SIG-M5 treated with dmso at 0.1 percent for 504 hours (cell line): Measurements from ENCODE around the gene DPYD.

Source experiments
- DNase-seq: peaks from one replicate; lab custom pipeline; 2025; ENCODE audit not compliant: unreplicated experiment; lab: John Stamatoyannopoulos, UW

Gene DPYD

DNA sequence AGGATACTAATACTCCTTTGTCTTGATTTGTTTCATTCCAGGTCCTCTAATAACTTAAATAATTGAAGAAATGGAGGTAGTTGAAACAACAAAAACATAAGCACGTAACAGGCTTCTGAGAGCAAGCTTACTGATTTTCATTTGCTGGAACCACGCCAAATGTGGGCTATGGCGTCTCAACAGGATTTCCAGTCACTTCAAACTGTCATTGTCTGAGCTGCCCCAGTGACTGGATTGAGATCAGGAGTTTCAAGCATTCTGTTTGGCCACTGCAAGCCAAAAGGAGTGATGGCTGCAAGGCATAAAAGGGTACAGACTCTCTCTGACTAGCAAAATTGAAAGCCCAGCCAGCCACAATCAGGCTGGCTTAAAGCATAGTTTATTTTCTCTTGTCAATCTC is 289.9 kb downstream of the DPYD start:
- DNase-seq, result no peak

DNA sequence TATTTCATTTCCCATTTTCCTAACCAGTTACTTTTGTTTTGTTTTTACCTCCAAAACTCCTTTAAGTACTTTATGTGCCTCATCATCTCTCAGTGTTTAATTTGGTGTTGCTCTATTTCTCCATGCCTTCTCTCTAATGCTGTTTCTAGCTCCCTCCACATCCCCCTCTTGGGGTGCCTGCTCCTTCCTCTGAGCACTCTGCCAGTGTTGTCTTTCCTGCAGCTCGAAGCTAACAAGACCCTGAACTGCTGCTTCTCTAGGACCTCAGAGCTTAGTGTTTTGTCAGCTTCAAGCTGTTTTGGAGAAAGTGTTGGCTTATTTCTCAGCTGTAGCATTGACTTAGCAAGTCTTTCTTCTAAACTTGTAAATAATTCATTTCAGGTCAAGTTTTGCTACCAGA is 290.6 kb downstream of the DPYD start:
- DNase-seq, result no peak

DNA sequence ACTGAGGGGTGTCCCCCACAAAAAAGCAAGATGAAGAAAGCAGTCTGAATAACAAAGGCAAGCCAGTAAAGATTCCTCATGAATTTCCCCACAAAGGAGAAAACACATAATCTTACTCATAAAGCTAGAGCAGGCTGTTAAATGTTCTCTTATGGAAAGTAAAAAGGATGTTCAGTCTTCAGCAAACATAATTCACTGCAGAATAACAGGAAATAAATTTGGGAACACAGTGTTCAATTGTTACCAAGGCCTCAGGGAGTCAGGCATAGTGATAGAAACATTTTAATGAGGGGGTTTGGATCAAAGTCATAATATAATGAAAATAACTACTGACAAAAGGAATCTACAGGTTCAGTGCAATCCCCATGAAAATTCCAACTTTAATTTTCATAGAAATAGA is 297.6 kb downstream of the DPYD start:
- DNase-seq, result no peak

DNA sequence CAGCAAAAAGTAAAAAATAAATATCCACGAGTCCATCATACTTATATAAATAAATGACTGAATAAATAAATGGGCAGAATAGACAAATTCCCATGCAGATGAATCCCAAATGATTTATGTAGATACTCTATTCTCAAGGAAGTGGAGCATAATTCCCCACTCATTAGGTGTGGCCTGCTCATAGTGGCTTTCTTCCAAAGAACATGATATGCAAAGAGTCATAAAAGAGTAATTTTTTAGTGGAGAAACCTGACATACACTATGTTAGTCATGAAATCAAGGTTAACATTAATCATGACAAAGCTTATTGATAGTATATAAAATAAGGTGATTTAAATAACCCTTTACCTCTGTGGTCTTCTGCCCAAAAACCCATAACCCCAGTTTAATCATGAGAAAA is 298.9 kb downstream of the DPYD start:
- DNase-seq, result no peak

DNA sequence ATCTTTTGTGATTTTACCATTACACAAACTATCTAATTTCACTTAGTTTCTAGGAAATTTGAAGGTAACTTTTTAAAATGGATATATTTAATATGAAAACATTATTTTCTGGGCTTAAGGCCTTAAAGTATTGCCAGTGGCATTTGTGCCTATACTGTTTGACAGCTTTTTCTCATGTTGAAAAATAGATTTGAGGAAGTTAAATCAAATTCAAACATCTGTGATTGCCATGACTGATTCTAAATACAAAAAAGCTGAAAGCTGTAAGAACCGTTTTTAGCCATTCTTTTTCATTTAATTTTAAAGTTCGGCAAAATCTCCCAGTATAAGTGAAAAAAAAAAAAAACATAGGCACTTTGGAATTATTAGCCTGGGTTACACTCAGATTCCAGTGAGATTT is 301.1 kb downstream of the DPYD start:
- no peak for DNase-seq

DNA sequence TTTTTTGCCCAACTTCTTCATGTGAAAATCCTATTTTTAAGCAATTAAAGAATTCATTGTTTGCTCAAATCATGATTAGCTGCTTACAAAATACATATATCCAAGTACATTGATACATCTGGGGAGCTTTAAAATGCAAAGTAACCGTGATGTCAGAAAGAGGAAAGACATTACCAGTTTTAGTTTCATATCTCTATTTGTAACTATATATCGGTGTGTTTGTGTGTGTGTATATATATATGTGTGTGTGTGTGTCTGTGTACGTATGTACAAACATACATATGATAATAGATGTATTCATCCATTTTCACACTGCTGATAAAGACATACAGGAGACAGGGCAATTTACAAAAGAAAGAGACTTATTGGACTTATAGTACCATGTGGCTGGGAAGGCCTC is 310.1 kb downstream of the DPYD start:
- DNase-seq, result no peak

DNA sequence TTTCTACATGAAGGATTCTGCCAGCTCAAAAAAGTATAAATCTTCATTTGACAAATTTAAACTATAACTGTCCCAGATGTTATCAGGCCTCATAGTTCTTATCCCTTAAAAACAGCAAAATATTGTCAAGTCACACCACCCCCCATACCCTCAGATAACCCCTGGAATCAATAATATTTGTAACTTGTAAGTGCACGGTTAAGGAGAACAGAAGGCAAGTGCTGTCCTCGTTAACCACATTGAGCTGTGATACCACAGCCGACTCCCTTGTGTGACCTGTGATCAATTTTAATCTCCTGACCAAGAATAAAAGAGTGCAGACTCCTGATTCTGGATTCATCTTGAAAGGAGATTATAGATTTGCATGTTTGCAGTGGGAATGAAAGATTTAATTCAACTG is 310.7 kb downstream of the DPYD start:
- no peak for DNase-seq

DNA sequence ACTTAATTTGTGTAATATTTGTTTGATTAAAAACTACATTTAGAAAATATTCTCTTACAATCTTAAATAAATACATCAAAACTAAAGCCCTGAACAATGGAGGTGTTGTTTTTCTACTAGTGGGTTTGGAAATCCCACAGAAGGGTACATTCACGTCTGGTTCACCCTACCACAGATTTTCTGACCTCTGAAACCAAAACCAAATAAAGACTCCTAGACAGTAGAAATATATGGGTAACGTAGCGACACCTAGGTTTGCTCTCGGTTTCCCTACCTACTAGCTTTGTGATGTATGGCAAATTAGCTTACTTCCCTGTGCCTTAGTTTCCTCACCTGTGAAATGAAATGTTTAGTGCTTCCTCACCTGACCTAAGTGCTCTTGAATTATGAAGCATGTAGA is 312.6 kb downstream of the DPYD start:
- DNase-seq, result no peak

DNA sequence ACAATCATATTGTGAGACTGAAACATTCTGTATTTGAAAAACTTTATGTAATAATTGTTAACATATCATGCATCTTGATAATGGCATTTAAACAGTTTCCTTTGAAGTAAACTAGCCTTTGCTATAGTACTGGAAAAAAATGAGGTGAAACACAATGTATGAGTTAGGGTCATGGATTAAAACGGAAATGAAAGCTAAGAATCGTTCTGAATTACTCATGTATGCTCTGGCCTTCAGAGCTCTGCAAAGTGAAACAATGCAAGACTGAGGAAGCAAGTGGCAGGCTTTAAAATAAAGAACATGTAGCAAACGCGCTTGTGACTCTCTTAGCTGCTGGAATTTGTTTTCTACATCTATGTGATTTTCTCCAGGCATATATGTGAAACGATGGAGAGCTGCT is 317.1 kb downstream of the DPYD start:
- DNase-seq, result no peak

DNA sequence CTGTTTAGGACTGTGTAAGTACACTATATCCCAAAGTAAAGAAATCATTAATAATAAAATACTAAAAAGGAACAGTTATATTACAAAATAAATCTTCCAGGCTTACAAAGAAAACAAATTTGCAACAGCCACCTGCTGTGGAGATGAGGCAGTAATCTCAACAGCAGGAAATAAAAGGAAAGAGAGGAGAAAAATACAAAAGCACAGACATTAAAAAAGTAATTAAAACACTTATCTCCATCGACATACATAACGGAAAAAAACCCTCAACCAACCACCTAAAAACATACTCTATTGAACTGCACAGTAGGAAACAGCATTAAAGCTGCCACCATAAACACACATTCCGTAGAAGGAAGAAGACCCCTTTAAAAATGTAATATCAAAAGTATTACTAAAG is 317.6 kb downstream of the DPYD start:
- no peak for DNase-seq

DNA sequence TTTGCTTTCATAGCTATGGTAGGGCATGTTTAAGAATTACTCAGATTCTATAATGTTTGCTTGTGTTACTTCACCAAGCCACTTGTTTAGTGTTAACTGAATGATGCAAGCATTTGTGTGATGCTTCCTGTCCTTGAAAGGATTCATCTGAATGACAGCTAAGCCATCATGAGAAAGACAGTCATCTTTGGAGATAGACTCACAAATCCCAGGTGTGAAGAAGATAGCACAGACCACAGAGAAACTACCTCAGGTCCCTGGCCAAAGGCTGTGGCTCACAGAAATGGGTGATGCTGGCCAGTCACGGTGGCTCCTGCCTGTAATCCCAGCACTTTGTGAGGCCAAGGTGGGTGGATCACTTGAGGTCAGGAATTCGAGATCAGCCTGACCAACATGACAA is 321.4 kb downstream of the DPYD start:
- DNase-seq, result no peak

DNA sequence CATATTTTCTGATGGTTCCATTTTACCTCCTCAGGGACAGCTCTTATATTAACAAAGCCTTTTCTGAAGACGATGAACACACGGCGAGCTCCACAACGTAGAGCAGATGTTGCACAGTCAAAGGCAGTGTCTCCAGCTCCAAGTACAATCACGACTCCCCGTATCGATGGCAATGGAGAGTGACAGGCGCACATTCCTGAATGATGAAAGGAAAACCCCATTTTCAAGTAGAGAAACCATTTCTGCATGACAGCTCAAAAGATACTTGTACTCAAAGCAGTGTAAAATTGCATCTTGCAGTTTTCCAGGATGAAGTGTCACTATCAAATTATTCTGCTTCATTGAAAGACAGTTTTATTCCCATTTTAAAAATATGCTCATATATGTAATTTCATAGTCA is 327.6 kb downstream of the DPYD start:
- DNase-seq, result no peak

DNA sequence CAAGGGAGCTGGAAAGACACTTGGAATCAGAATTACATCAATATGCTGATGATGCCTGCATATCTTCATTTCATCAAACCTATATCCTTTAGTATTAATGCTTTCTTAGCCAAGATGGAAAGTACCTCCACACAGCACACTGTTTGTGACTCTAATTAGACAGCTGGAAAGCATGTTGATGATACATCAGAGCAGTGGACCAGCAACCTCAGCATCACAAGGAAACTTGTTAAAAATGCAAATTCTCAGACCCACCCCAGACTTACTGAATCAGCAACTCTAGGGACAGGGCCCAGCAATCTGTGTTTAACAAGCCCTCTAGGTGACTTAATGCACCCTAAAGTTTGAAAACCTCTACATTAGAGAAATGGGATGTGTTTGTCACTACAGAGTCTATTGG is 332.1 kb downstream of the DPYD start:
- DNase-seq, result no peak

DNA sequence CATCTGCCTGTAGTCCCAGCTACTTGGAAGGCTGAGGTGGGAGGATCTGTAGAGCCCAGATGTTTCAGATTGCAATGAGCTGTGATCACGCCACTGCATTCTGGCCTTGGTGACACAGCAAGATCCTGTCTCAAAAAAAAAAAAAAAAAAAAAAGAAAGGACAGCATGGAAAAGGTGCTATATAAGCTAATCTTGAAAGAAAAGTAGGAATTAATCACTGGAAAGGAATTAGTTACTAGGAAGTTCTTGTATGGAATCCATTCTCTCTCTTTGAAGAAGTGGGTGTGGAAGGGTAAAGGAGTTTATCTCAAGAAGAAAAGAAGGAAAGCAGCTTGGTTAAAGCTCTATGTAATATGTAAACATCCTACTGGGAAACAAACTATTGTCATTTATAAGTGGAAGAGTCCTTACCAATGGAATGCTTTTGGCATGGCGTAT is 339.2 kb downstream of the DPYD start:
- DNase-seq, result no peak

DNA sequence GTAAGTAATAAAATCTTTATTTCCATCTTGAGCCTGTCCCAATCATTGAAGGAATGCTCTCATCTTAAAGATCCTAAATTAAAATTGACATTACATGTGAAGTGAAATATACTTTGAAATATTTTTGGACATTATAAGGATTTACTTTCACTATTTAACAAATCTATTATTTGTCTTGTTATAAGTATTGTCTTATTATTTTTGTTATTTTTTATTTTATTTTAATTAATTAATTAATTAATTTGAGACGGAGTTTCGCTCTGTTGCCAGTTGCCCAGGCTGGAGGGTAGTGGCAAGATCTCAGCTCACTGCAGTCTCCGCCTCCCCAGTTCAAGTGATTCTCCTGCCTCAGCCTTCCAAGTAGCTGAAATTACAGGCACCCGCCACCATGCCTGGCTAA is 343.2 kb downstream of the DPYD start:
- DNase-seq, result no peak

DNA sequence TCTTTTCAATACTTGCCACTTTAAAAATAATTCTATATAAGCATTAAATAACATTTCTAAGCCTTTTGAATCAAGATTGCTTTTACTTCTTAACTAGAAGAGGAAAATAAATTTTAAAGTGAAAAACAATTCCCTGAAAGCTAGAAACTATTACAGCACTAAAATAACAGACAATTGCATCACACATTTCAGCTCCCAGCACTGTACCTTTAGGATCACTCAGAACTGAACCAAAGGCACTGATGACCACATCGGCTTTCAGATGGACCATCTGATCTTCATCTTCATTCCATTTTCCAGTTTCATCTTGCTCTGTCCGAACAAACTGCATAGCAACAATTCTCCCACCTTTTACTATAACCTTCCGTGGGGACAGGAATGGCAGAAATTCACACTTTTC is 347.3 kb downstream of the DPYD start:
- no peak for DNase-seq

DNA sequence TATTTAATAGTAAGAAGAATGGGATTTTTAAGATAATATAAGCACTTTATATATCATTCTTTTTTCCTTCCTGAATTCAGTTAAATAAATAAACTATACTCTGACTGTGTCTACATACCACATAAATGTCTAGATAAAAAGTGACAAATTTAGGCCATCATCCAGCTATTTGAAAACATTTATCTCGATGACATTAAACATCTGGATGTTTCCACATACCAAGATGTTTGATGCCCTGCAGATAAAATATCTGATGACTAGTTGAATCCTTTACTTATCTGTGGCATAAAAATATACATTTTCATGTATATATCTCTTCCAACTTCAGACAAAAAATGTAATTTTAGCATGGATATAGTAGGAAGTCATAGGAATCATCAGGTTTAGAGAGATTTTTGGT is 348.3 kb downstream of the DPYD start:
- DNase-seq, result no peak

DNA sequence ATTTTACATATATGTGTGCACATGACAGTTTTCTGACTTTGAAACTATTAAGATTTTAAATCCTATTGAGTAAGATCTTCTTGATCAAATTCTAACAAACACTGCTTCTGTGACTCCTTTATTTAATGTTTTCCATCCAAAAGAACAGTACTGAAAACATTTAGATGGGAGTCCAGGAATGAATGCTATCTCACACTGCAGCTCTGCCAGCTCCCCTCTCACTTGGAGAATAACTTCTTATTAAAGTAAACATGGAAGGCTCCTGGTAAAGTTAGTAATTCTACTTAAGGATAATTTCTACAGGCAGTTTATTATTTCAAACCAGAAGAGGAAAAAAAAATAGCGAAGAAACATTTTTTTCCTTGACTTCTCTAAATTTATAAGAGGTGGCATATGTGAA is 349.1 kb downstream of the DPYD start:
- DNase-seq, result no peak

DNA sequence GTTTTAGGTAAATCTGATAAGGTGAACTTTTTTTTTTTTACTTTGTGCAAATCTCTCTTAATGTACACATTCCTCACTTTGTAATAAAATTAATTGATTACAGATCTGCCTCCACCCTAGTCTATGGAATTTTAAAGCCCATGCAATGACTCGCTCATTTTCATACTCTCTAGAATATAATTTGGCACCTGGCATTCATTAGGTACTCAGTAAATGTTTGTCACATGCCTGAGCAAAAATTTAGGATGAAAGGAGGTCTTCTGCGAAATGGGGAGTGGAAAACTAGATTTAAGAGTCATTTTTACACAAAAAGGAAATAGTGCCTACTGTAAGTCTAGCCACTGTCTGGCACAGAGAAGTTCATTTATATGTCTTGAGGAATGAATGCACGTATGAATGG is 350.1 kb downstream of the DPYD start:
- DNase-seq, result no peak

DNA sequence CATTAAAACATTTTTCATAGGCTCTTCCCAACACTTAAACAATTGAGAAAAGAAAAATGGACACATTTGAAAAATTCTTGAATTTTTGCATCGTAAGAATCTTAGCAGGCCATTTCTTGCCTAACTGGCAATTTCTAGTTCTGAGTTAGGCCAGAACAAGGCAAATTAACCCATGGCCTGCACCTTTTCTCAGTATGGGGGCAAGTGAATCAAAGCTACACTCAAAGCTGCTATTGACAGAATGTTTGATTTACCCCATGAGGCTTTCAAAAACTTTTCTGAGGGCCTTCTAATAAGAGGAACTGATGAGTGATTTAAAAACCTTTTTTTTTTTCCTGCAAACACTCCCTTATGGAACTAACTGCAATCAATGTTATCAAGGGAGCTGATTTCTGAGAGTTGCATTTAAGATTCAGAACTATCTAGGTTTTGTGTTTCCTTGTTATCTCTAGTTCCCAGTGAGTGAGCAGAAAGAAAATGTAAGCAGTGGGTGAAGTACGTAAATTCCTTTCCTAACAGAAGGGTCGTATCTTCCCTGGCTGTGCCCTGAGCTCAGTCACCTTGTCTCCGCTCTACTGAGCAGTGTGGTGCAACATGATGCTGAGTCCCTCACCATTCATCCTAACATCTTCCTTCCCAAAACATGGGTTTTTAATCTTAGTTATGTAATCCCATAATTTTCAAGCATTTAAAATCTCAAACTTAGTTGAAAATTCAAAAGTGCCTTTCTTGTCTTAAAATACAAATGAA is 353.7 kb downstream of the DPYD start:
- DNase-seq, result no peak

DNA sequence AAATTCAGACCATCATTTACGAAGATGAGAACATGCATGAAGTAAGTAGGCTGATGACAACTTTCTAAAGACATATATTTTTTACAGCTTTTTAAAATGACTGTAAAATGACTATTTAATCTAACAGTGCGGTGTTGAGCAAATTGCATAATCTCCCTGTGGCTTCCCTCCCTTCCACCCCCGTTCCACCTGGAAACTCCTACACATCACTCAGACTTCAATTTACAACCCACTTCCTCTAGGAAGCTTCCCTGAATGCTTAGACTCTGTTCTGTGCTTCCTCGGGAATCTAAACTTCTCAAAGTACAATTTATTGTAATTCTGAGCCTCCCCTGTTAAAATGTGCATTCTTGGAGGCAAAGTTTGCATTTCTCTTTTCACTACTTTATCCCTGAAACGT is 354.9 kb downstream of the DPYD start:
- DNase-seq, result no peak

DNA sequence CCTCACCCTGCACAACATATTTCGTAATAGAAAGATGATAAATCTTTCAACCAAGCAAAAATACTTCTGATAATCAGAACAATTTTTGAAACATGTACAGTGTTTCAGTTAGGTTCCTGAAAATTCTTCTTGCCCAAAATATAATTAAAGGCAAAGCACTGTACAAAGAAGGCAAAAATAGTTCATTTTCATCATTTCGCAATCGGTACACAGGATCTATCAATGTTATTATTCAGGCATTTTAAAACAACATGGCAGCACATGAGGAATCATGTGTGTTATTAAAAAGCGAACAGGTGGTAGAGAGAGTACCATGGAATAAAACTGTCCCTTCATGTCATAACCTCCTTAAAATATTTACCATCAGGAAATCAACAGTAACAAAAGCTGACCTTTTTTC is 356.9 kb downstream of the DPYD start:
- no peak for DNase-seq

DNA sequence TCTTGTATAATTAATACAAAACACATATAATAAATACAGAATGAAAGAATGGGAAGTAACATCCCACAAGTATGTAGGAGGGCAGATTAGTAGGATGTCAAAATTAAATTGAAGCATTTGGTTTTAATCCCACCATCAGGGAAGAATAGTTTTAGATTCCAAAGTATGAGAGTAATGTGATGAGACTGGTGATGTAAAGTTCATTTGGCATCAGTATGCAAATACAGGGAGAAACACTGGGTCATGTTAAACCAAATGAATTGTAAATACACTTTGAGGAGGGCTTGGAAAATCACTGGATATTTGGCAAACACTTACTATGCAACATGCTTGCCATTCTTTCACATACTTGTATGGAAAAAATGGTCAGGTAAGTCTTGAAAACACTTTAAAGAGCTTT is 358.8 kb downstream of the DPYD start:
- DNase-seq, result no peak

DNA sequence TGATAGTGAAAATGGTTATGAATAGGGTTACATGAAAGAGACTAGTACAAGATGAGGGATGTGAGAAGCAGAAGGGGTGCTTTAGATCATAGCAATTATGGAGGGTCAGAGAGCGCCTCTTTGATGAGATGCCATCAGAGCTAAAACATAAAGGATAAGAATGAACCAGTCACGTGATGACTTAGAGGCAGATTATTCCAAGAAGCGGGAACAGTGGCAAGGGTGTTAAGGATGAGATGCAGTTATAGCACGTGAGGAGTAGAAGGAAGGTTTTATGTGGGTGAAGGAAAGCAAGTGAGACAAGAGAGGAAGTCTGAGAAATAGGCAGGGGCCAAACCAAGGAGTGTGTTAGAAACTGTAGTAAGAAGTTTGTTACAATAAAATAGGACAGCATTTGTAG is 360.1 kb downstream of the DPYD start:
- DNase-seq, result no peak
